IgD-negative memory B cell (primary cell): Measurements from ENCODE around the gene SCEL. TPM values are rescaled to one million over a fixed set of nuclear protein-coding genes. Genes with fewer than 3 reads are reported as not detected.
"Not testable (repeated sequence)": the region's sequence is repeated elsewhere in the genome, so short reads cannot be mapped to it uniquely, and the experiment has no call there.

Experiments
- H3K27ac Mint-ChIP-seq, 3 donors: one replicate each; pipeline ENCODE4 v1.8.0; 2020 to 2022; ENCODE audit warnings: mild to moderate bottlenecking in 3 of 3, mixed read lengths in 3 of 3, moderate library complexity in 1 of 3
- H3K27me3 Mint-ChIP-seq: one replicate; pipeline ENCODE4 v1.8.0; 2021; ENCODE audit warnings: mixed read lengths
- H3K36me3 Mint-ChIP-seq: one replicate; pipeline ENCODE4 v1.8.0; 2020; ENCODE audit warnings: mild to moderate bottlenecking, mixed read lengths
- H3K4me1 Mint-ChIP-seq, 3 donors: one replicate each; pipeline ENCODE4 v1.8.0; 2020 to 2022; ENCODE audit warnings: mixed read lengths in 3 of 3, mild to moderate bottlenecking in 1 of 3
- H3K4me3 Mint-ChIP-seq, 4 donors: one replicate each; pipeline ENCODE4 v1.8.0; 2020 to 2022; ENCODE audit warnings: mild to moderate bottlenecking in 4 of 4, mixed read lengths in 4 of 4, moderate library complexity in 3 of 4
- H3K9me3 Mint-ChIP-seq, 3 donors: one replicate each; pipeline ENCODE4 v1.8.0; 2020 to 2021; ENCODE audit warnings: mixed read lengths in 3 of 3, mild to moderate bottlenecking in 1 of 3
- polyA plus RNA-seq: library from polyadenylated mRNA; unstranded; fragments of 300-500 nt; fragmentation: Illumina TruSeq; gene quantifications from one replicate; pipeline ENCODE4 v1.2.3, GENCODE V29; 2021

SCEL gene
- polyA plus RNA-seq, 1 donor from 2014 or later = not detected

DNA sequence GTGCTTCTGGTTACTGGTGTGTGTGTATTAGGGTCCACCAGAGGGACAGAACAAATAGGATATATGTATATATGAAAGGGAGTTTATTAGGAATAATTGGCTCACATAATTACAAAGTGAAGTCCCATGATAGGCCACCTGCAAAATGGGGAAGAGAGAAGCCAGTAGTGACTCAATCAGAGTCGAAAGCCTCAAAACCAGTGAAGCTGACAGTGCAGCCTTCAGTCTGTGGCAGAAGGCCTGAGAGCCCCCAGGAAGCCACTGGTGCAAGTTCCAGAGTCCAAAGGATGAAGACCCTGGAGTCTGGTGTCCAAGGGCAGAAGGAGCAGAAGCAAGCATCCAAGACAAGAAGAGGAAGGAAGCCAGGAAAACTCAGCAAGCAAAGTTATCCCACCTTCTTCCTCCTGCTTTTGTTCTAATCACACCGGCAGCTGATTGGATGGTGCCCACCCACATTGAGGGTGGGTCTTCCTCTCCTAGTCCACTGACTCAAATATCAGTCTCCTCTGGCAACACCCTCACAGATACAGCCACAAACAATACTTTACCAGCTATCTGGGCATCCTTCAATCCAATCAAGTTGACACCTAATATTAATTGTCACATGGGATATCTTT, 21.7 kb upstream of the SCEL start:
- H3K4me3 Mint-ChIP-seq = peak overlapping the region in 3 of 4 donors; percentile 32 to 69 (median 65)

DNA sequence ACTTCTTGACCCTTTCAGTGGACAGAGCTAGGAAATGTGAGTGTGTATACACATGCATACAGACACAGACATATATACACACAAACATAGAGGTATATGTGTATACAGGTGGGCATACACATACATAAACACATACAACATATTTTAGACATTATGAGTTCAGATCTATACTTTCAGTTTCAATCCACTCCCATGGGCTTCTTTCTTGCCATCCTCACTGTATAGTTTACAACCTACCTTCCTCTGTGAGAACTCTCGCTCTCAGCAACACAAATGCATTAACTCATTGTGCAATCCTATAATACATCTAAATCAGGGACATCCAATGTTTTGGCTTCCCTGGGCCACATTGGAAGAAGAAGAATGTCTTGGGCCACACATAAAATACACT, 21.2 kb upstream of the SCEL start:
- H3K4me3 Mint-ChIP-seq = peak overlapping the region in 3 of 4 donors; percentile 32 to 69 (median 65)
- peaks cover 13 to 19% (median 14%) of the 10 kb centered on the region in 3 donors for H3K4me1 Mint-ChIP-seq
- no peaks in the 10 kb centered on the region for H3K27me3 Mint-ChIP-seq
- no peaks in the 10 kb centered on the region for H3K9me3 Mint-ChIP-seq
- no peaks in the 10 kb centered on the region for H3K36me3 Mint-ChIP-seq
- peak overlapping the region; percentile 15 to 80 (median 56) for H3K27ac Mint-ChIP-seq

More for the DNA sequence above, 21.7 kb upstream of the SCEL start:
- H3K4me1 Mint-ChIP-seq = peaks cover 13 to 20% (median 14%) of the 10 kb centered on the region in 3 donors
- no peaks in the 10 kb centered on the region for H3K27me3 Mint-ChIP-seq
- no peaks in the 10 kb centered on the region for H3K9me3 Mint-ChIP-seq
- H3K36me3 Mint-ChIP-seq = no peaks in the 10 kb centered on the region
- H3K27ac Mint-ChIP-seq = peak overlapping the region; percentile 15 to 80 (median 72)

DNA sequence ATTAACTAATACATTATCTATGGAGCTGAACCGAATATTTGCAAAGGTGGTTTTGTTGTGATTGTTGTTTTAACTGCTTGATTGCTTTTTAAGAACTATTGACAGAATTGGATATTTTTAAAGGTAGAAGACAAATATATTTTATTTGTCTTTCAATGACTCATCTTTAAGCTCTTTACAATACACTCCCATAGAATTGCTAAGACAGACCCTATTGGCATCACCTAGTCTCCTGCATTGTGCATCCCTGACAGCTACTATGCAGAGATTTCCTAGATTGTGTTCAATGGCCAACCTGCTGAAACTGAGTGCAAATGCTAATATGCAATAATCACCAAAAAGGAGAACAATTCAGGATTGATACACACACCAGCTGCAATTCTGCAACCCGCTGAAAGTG, 19.7 kb upstream of the SCEL start:
- Mint-ChIP-seq H3K9me3 (no peaks in the 10 kb centered on the region), H3K36me3 (no peaks in the 10 kb centered on the region), H3K4me3 (no peak overlapping the region), H3K27ac (no peak overlapping the region), H3K4me1 (peaks cover 13 to 19% (median 14%) of the 10 kb centered on the region in 3 donors), H3K27me3 (no peaks in the 10 kb centered on the region)

DNA sequence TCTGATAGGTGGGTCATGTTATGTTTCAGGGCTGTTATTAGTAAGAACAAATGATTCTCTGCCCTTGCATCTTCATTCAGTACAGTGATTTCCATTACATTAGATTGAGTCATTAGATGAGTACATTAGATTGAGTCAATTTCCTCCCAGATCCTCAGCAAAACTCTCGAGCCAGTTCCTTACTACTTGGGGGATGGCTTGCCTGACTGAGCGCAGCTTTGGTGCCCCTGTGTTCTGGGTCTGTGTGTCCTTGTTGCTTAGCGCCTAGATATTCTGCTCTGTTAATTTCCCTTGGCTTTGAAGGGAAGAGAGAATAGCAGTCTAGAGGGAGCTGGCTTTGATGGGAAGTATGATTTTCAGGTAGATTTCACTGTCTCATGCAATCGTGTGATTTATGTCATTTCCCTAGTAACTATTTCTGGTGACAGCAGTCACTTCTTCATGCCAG, 19.1 kb upstream of the SCEL start:
- Mint-ChIP-seq H3K9me3 (no peaks in the 10 kb centered on the region), H3K4me3 (peak overlapping the region in 1 of 4 donors; percentile 33), H3K27me3 (no peaks in the 10 kb centered on the region), H3K4me1 (peaks cover 13 to 19% (median 16%) of the 10 kb centered on the region in 3 donors), H3K27ac (no peak overlapping the region), H3K36me3 (no peaks in the 10 kb centered on the region)

DNA sequence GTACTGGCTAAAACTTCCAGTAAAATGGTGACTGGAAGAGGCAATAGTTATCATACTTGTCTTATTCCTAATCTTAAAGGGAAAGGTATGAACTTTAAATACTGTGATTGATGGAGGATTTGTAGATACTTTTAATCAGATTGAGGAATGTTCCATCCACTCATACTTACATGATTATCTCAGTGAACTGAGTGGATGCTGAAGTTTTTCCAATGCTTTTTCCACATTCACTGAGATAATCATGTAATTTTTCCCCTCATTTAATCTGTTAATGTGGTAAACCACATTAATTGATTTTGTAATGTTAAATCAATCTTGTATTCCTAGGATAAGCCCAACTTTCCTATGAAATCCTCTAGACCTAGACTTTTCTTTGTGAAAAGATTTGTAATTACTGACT, 17.2 kb upstream of the SCEL start:
- H3K4me3 Mint-ChIP-seq = no peak overlapping the region
- H3K9me3 Mint-ChIP-seq = no peaks in the 10 kb centered on the region

DNA sequence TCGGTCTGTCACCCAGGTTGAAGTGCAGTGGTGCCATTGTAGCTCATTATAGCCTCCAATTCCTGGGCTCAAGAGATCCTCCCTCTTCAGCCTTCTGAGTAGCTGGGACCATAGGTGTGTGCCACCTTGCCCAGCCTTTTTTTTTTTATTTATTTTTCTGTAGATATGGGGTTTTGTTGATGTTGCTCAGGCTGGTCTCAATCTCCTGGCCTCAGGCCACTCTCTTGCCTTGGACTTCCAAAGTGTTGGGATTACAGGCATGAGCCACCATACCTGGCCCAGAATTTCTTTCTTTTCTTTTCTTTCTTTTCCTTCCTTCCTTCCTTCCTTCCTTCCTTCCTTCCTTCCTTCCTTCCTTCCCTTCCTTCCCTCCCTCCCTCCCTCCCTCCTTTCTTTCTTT, 16.1 kb upstream of the SCEL start:
- not testable (repeated sequence) for H3K4me3 Mint-ChIP-seq, H3K27me3 Mint-ChIP-seq, H3K36me3 Mint-ChIP-seq, H3K27ac Mint-ChIP-seq, H3K9me3 Mint-ChIP-seq
- peaks cover 7 to 15% (median 7%) of the 10 kb centered on the region in 3 donors for H3K4me1 Mint-ChIP-seq

More for the DNA sequence above, 17.2 kb upstream of the SCEL start:
- Mint-ChIP-seq H3K27me3 (no peaks in the 10 kb centered on the region), H3K27ac (no peak overlapping the region), H3K36me3 (no peaks in the 10 kb centered on the region), H3K4me1 (peaks cover 16 to 25% (median 17%) of the 10 kb centered on the region in 3 donors)

DNA sequence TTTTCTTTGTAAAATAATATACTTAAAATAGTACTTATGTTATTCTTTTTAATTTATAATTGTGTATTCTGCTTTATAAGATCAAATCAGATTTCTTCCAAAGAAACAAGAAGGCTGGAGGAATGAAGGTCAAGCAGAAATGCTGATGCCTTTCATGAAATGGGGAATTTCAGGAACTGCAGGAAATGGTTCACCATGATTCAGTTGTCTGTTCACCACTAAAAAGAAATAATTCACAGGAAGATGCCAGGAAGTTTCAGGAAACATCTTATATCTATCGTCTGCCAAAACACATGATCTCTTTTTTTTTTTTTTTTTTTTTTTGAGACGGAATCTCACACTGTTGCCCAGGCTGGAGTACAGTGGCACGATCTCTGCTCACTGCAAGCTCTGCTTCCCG, 15.7 kb upstream of the SCEL start:
- H3K27me3 Mint-ChIP-seq = no peaks in the 10 kb centered on the region
- no peak overlapping the region for H3K27ac Mint-ChIP-seq

DNA sequence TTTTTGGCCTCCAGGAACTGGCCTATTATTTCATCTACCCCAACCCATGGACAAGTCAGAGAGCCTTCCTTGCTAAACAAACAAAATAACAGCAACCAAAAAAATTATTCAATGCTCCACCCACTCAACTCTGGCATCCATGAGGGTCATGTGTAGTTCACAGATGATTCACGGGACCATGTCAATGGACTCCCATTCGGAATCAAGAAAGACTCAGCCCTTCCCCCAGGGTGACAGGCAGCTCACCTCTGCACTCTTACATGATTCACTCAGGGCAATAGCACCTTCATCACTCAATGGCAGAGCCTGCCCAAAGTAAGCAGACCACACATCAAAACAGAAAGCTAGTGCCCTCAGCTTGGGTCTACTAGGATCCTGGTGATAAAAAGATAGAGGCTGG, 14.3 kb upstream of the SCEL start:
- H3K4me3 Mint-ChIP-seq = no peak overlapping the region
- H3K4me1 Mint-ChIP-seq = peaks cover 4 to 9% (median 4%) of the 10 kb centered on the region in 3 donors
- no peaks in the 10 kb centered on the region for H3K36me3 Mint-ChIP-seq
- H3K27ac Mint-ChIP-seq = no peak overlapping the region
- H3K9me3 Mint-ChIP-seq = no peaks in the 10 kb centered on the region
- no peaks in the 10 kb centered on the region for H3K27me3 Mint-ChIP-seq

More for the DNA sequence above, 15.7 kb upstream of the SCEL start:
- H3K4me1 Mint-ChIP-seq = peaks cover 4 to 11% (median 5%) of the 10 kb centered on the region in 3 donors
- no peaks in the 10 kb centered on the region for H3K36me3 Mint-ChIP-seq
- no peaks in the 10 kb centered on the region for H3K9me3 Mint-ChIP-seq
- no peak overlapping the region for H3K4me3 Mint-ChIP-seq

DNA sequence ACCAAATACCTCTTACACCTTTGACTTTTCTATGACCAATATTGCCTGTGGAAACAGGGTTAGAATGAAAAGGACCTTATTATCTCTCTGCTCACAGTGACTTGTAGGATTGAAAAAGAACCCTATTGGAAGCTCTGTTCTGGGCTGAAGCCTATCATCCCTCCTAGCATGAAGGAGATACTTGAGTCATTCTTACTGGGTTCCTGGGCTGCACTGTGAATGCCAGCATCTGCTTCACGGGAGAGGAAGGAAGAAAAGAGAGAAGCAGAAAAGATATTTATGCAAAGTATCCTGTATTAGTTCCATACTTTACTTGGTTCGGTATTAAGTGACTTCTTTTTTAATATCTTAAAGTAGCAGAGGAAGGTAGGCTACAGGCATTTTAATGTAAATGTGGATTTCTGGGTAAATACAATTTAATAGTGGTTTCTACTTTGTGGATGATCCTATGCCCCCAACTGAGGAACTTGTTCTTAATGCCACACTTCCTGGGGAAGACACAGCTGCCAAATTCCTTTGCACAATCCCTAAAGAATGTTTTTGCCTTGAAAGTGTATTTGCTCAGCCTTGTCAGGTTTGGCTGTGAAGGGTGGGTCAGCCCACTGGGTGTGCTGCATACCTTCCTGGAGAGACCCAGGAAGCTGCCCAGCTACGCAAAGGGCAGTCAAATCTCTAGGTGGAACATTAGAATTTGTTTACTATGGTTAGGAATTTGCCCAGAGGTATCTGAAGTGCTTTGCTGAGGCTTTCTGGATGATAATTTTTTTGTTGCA, 13.7 kb upstream of the SCEL start:
- Mint-ChIP-seq H3K27ac (no peak overlapping the region), H3K27me3 (no peaks in the 10 kb centered on the region), H3K9me3 (no peaks in the 10 kb centered on the region), H3K36me3 (no peaks in the 10 kb centered on the region), H3K4me1 (peaks cover 2 to 6% (median 4%) of the 10 kb centered on the region in 3 donors), H3K4me3 (no peak overlapping the region)

DNA sequence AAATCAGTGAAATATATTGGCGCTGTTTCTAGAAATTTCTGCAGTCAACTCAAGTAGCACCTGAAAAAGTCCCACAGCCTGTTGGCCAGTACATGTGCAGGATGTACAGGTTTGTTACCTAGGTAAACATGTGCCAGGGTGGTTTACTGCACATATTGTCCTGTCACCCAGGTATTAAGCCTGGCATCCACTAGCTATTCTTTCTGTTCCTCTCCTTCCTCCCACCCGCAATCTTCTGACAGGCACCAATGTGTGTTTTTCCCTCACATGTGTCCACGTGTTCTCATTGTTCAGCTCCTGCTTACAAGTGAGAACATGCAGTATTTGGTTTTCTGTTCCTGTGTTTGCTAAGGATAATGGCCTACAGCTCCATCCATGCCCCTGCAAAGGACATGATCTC, 13.1 kb upstream of the SCEL start:
- Mint-ChIP-seq H3K9me3 (no peaks in the 10 kb centered on the region), H3K36me3 (no peaks in the 10 kb centered on the region), H3K27me3 (no peaks in the 10 kb centered on the region), H3K27ac (no peak overlapping the region), H3K4me3 (no peak overlapping the region), H3K4me1 (peaks cover 2 to 6% (median 4%) of the 10 kb centered on the region in 3 donors)

DNA sequence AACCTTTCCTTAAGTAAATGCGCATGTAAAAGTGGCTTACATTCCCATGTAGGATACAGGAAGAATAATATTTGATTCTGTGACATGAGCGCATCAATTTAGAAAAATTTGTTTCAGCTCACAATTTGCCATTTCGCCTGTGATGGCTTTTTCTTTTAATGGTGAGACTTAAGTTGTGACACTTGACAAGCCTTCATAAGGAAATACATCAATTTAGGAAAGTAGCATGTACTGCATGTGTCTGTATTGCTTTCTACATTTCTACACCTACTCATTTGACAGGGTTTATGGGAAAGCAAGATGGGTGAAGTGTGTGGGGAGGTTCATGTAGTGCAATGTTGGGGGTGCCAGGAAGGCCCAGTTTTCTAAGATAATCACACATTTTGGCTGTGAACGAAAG, 12.1 kb upstream of the SCEL start:
- H3K27me3 Mint-ChIP-seq = no peaks in the 10 kb centered on the region
- H3K4me1 Mint-ChIP-seq = peaks cover 2 to 6% (median 4%) of the 10 kb centered on the region in 3 donors
- H3K27ac Mint-ChIP-seq = no peak overlapping the region
- H3K36me3 Mint-ChIP-seq = no peaks in the 10 kb centered on the region
- no peaks in the 10 kb centered on the region for H3K9me3 Mint-ChIP-seq
- H3K4me3 Mint-ChIP-seq = no peak overlapping the region

DNA sequence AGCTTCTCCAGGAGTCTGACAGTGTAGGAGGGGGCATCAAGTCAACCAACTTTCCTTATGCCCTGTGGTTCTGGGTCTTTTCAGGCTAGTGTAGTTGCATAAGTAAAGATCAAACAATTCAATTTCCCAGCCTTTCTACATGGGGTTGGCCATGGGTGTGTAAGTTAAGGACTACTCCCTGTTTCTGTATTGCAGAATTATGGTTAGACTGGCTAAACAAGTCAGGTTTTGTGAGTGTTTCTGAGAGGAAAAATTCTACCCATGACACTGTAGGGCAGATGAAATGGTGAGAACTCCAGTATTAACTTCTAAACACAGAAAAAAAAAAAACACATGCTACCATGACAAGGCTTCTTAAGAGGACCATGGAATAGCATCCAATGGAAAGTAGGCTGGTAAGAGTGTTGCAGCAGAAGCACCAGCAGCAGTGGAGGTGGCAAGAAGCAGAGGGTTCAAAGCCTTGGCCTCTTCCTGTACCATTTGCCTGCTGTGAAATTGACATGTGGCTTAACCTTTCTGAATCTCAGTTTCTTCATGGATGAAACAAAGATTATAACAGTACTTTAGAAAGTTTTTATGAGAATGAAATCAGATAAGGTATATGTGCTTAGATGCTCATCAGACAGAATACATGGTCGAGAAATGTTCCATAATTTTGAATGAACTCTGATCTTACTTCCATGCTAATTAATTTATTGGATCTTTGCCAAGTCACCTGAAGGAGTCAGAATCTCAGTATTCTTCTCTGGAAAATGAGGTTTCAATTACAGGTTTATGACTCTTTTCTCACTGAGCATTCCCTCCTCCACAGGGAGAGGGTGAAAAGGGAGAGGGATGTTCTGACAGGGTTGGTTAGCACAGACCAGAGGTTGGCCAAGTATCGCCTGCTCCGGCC, 11.4 kb upstream of the SCEL start:
- H3K4me3 Mint-ChIP-seq = no peak overlapping the region
- H3K36me3 Mint-ChIP-seq = no peaks in the 10 kb centered on the region
- no peaks in the 10 kb centered on the region for H3K27me3 Mint-ChIP-seq

DNA sequence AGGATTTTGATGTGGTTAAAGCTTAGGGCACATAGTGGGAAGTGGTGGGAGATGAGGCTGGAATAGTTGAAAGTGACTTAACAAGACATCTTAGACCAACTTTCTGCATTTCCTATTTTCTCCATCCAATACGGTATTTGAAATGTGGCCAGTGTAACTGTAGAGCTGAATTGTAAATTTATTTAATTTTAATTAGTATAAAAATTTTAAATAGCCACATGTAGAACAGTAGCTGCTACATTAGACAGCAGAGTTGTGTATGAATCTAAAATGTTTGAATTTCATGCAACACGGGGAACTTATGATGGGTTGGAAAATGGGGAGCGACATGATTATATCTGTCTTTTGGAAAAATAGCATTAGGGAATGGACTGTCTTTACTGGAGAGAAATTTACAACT, 7.1 kb upstream of the SCEL start:
- Mint-ChIP-seq H3K4me3 (no peak overlapping the region), H3K9me3 (no peaks in the 10 kb centered on the region), H3K27me3 (no peaks in the 10 kb centered on the region), H3K4me1 (no peaks in the 10 kb centered on the region), H3K36me3 (peaks cover 5% of the 10 kb centered on the region), H3K27ac (no peak overlapping the region)

More for the DNA sequence above, 11.4 kb upstream of the SCEL start:
- Mint-ChIP-seq H3K4me1 (peaks cover 2 to 6% (median 4%) of the 10 kb centered on the region in 3 donors), H3K9me3 (no peaks in the 10 kb centered on the region), H3K27ac (no peak overlapping the region)

DNA sequence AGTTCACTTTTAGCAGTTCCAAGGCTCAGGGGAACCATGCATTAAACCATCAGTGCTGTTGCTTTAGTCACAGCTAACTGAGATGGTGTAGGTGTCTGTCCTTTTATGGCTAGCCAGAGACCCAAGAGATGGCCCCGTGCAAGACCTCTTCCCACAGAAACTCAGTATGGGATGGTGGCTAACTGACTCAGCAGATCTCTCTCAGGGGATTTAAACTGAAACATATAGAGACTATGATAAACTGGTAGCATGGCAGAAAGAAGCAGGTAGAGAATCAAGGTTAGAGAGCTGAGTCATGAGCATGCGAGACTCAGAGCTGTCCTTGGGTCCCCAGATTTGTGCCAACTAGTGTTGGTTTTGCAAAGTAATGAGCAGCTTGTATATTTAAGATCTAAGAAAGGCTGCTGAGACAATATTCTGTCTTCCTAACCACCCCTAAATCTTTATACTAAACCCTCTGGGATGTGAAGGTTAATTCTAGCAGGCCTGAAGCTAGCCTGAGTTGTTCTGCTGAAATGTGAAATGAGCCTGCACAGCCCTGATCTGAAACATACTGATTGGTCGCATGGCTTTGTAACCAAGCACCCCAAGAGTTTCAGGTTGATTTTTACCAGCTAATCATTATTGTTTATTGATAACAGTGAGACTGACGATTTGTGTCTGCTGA, 6.5 kb upstream of the SCEL start:
- no peak overlapping the region for H3K4me3 Mint-ChIP-seq
- H3K27me3 Mint-ChIP-seq = no peaks in the 10 kb centered on the region
- H3K9me3 Mint-ChIP-seq = no peaks in the 10 kb centered on the region
- H3K4me1 Mint-ChIP-seq = no peaks in the 10 kb centered on the region
- H3K36me3 Mint-ChIP-seq = peaks cover 5% of the 10 kb centered on the region
- no peak overlapping the region for H3K27ac Mint-ChIP-seq
